Suppressor macrophage (primary cell): ENCODE data around the gene RASSF8.

ENCODE experiments used
- DNase-seq, 4 experiments: peaks; one replicate each; pipeline ENCODE4 v3.0.0-alpha.2; 2020 to 2022

RASSF8 gene

GRCh38 chr12:26062006-26062405 lies 103.5 kb downstream of the RASSF8 start:
- no peak for DNase-seq

- DNase-seq, result no peak
Observed at GRCh38 chr12:26062566-26062965, 104.1 kb downstream of the RASSF8 start.

DNA sequence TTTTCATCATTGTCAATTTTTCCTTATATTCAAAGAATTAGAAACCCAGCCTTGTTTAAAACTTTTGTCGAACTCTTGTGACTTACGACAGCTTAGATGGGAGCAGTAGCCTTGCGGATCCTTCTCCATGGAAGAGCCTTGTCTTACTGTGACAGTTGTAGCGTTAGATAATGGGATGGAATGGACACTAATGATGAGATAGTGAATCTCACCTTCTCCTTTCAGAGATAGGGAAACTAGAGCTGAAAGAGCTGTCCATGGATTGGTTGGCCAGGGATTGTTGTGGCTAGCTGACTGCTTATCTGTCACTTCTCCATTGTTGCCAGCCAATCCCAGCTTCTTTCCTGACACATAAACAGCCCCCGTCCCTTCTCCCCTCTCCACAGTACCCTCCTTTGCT lies 107.0 kb downstream of the RASSF8 start:
- DNase-seq, result no peak

- no peak for DNase-seq
Observed at GRCh38 chr12:26068503-26068902, 110.0 kb downstream of the RASSF8 start.

DNA sequence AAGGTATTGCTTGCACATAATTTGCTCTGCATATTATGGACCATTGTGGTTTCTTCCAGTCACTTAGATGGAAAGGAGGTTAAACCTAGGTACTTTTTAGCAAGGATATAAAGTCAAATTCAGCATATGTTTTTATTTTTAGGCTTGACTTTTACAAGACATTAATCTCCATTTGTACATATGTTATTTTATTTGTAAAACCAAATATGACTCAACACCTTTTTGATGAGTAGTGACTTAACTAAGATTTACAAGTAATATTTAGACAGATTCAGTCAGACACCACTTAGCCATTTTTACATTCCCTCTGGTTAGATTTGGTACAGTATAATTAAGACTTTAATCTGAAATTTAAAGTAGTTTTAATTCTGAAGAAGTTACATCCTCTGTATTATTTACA lies 111.3 kb downstream of the RASSF8 start:
- no peak for DNase-seq

- no peak for DNase-seq
Observed at GRCh38 chr12:26077915-26078702, 119.6 kb downstream of the RASSF8 start.

GRCh38 chr12:26080911-26081310 lies 122.4 kb downstream of the RASSF8 start:
- DNase-seq, result peak; percentile 48 to 76 (median 64)

DNA sequence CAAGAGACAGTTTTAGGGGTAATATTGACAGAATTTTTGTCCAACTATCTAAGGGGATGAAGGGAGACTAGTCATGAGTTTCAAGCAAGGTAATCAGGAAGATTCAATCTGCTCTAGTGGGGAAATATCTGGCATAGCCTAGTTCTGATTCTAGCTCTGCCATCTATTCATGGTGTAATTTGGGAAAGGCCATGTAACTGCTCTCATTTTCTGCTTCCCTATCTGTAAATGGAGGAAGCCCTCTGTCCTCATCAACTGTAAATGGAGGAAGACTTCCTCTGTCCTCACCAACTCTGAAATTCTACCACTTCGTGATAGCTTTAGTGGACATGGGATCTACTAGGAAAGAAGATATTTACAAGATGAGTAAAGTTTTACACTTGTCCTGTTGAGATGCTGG lies 128.5 kb downstream of the RASSF8 start:
- peak in 3 of 4 experiments; percentile 25 to 50 (median 43) for DNase-seq

DNA sequence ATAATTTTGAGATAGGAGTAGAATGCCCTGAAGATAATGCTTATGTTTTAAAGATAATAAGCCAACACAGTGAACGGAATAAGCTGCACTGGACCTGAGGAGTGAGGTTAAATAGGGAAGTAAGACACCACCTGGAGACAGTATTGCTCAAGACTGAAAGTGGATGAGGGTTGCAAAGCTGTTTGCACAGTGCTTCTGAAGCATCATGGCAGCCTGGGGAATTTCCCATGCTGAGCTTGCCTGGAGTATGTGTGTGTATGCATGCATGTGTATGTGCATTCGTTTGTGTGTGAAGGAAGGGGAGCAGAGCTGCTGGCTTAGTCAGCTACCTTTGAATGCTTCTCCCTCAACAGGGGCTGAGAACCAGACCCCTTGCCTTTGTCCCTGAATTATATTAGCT lies 130.5 kb downstream of the RASSF8 start:
- DNase-seq, result no peak

GRCh38 chr12:26090836-26091510 lies 132.5 kb downstream of the RASSF8 start:
- DNase-seq, result no peak

DNA sequence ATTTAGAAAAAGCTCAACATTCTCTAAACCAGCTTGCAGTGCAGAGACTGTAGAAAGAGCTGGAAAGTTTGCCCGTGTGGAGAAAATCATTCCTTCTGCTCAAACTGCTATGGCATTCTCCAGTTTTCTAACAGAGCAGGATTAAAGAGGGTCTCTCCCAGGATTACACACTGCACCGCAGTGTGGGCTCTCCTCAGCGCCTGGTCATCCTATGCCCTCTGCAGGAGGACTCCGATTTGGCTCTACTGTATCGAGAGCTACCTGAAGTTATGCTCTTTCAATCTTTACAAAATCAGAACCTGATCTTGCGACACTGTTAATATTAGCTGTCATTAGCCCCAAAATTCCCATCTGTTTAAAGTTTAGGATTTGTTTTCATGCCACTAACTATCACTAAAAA lies 133.3 kb downstream of the RASSF8 start:
- DNase-seq, result no peak

DNA sequence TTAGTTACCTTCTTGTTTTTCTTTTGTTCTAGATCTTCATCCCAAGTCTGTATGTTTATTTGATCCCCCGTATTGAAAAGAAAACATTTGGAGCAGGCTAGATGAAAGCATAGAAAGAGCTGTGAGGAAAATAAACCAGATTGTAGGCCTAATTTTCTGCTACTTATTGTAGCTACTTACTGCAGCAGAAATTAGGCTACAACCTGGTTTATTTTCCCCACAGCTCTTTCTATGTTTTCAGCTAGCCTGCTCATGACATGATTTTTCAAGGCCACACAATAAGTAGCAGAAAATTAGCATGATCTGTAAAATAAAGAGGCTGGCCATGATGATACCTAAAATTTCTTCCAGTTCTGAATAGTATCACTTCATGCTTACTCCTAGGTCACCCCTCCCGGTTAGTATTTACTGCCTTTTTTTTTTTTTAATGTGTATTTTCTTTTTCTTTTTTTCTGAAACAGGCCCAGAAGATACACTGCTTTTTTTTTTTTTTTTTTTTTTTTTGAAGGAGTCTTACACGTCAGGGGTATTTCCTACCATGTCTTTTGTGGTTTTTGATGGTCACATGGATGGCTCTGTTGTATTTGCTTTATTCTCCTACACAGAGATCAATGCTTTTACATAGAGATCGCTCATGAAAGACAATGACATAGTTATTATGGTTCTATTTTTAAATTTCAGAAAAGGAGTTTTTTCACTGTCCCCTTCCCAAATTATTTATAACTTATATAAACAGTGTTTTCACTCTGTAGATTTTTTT lies 134.0 kb downstream of the RASSF8 start:
- DNase-seq, result no peak

- no peak for DNase-seq
Observed at GRCh38 chr12:26095186-26095585, 136.7 kb downstream of the RASSF8 start.

- no peak for DNase-seq
Observed at GRCh38 chr12:26096036-26096435, 137.6 kb downstream of the RASSF8 start.

GRCh38 chr12:26097046-26097878 lies 138.8 kb downstream of the RASSF8 start:
- DNase-seq, result peak; percentile 70 to 89 (median 82)

DNA sequence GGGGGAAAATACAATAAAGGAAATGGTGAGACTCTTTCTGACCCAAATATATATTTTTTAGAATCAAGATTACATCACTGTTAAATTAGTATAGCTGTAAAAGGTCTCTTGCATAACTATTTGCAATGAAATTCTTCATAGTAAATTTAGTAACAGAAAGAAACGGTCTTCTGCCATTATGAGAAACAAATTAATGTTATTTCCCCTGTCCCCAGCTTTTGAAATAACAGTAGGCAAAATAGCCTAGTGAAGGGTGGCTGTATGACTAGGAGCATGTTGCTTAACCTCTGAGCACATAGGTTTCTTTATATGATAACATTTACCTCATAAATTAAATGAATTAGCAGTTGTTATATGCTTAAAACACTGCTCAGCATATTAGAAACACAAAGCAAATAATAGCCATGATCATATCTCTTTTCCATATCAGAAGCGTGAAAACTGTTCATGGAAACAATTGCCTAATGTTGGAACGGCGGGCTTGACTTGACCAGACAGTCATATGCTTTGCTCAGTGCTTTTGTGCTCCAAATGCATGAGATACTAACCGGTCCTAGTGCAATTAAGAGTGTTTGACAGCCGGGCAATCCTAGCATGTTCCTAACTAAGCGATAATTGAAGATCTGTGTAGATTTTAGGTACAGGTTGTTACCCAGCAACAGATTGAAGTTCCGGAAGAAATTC lies 142.3 kb downstream of the RASSF8 start:
- DNase-seq, result peak in 1 of 4 experiments; percentile 22

DNA sequence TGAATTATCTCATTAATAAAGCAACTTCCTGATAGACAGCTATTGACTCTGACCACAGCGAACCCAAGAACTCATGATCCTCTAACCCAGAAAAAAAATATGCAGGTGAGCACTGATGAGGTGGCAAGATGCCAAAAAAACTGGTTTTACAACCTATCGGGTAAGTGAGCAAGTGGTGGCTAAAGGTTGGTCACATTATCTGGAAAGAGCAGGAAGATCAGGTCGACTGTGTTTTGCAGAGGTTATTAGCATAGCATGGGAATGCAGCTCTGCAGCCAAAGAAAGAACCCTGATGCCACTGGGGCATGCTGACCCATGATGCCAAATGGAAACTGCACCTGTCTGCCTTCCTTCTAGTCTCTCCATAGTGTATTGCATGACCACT lies 142.9 kb downstream of the RASSF8 start:
- DNase-seq, result no peak

DNA sequence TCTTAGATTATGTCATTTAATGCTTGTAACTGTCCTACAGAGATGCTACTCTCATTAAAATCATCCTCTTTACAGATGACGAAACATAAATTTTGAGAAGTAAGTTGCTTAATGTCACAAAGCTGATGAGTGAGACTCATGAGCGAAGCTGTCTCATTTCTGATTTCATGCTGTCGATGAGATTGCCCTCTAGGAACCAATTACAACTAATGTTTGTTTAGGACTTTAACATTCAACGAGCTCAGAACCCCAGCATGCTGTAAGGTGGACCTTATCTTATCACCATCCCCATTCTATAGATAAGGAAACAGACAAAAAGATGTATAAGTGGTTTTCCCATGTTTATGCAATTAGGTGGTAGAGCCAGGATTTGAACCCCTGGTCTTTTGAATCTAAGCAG lies 143.3 kb downstream of the RASSF8 start:
- peak; percentile 25 to 64 (median 47) for DNase-seq

DNA sequence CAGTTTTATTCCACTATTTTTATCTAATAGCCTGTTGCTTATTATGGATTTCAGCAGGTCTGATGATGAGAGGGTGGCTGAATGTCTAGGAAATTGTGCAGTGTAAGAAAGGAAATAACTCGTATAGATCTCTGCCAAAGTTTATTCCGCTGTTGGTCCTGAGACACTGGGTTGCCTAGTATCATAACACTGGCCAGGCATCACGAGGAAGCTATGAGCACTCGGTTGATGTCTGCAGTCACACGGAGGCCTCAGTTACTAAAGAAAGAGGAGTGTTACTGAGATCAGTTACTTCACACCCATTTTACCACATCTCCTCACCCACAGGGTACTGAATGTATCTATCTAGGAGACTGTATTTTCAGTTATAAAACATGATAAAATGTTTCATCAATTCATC lies 144.5 kb downstream of the RASSF8 start:
- DNase-seq, result peak; percentile 45 to 71 (median 56)

- no peak for DNase-seq
Observed at GRCh38 chr12:26106347-26106746, 147.9 kb downstream of the RASSF8 start.

DNA sequence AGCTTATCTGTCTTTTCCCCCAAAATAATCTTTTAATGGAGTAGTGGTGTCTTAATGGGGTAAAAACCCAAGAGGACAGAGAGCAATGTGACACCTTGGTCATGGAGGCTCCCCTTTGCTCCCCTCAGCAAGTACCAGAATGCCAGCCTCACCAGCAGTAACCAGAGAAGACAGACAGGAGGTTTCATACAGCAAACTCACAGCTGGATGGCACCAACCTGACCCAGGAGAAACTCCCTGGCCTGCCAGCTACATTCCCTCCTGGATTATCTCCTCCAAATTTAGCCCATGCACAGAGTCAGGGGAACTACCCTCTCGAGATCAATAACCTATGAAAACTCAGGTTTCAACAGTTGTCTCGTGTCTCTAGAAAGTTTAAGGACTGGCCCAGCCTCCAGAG lies 150.4 kb downstream of the RASSF8 start:
- DNase-seq, result no peak

GRCh38 chr12:26109343-26109881 lies 150.9 kb downstream of the RASSF8 start:
- no peak for DNase-seq
